GM21723 (cell line): ENCODE measurements around the gene BANP.
"Not testable (repeated sequence)": the region's sequence is repeated elsewhere in the genome, so short reads cannot be mapped to it uniquely, and the experiment has no call there.

Source experiments
- ATAC-seq: cut with Tn5 transposase; IDR thresholded peaks from one replicate; pipeline ENCODE4 v1.9.1; 2021; ENCODE audit warnings: mild to moderate bottlenecking, moderate library complexity; ENCODE audit not compliant: unreplicated experiment

BANP gene

DNA sequence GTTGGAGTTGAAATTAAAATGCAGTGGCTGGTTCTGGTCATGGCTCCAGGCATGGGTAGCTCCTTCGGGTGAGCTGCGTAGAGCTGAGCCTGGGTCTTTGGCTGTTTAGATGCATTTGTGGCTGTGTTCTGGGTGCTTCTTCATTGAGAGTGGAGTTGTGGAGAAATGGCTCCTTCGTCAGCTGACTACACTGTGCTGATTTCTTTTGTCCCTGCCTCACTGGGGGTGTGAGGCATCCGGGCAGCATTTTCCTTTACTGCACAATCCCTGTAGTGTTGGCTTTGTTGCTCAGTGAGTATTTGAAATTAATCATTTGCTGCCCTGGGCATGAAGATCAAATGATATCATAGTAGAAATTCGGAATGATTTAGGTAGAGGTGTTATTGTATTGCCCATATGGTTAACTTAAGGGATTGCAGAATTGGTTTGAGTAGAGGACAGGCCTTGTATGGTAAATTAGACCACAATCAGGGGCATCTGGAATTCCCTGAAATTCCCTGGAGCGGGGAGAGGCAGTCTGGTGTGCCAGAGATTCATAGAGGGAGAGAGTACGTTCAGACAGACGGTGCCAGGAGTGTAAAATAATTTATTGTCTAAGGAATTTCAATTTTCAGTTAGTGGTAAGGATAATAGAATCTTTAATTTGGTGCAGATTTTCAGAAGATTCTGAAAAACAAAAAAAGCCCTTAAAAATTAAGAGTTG is 92.1 kb downstream of the BANP start:
- not testable (repeated sequence) for ATAC-seq

DNA sequence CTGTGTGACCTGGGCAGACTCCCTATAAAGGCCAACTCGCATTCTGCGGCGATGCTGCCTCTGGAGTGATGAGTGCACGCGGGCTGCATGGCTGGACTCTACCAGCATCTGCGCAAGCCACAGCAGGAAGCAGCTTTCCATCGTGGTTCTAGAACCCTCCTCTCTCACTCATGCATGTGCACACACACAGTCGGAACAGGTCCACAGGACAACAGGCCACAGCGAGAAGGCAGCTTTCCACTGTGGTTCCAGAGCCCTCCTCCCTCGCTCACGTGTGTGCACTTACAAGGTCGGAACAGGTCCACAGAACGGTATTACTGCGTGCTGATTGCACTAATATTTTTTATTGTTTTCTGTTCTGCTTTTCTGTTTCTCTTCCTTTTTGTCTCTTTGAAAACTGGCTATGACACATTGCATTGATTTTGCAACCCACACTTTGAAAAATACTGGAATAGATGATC is 92.9 kb downstream of the BANP start:
- peak; percentile 52 for ATAC-seq

DNA sequence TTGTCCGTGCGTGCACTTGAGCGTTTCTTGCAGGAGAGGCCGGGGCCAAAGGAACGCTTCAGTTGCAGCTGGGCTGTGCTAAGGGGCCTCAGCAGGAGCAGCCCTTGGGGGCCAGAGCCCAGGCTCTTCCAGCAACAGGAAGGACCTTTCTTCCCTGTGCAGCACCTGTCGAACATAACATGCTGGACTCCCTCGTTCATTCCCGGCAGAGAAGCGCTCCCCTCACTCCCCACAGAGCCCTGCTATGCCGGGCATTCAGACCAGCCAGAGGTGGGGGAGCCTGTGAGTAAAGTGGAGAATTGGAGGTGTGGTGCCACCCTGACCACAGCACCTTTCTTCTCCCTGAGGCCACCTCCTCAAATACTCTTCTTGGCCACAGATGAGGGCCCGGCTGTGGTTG is 94.1 kb downstream of the BANP start:
- not testable (repeated sequence) for ATAC-seq

DNA sequence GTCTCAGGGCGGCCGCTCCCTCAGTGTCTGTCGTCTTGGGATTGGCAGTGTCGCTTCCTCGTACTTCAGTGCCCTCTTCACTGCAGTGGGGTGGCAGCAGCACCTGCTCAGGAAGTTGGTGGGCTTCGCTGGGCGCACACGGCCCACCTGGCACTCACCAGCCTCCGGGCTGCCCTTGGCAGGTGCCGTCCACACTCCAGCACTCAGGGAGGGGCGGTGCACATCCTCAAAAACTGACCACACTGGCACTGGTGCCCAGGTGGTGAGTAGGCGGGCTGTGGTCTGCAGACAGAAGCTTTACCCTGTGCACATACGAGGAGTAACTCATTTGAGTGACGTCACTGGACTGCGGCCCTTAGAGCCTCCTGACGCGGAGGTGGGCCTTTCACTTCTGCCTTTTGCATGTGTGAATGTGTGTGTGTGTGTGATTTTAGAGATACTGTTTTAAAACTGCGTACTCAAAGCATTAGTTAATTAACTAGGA is 94.6 kb downstream of the BANP start:
- peak; percentile 71 for ATAC-seq

DNA sequence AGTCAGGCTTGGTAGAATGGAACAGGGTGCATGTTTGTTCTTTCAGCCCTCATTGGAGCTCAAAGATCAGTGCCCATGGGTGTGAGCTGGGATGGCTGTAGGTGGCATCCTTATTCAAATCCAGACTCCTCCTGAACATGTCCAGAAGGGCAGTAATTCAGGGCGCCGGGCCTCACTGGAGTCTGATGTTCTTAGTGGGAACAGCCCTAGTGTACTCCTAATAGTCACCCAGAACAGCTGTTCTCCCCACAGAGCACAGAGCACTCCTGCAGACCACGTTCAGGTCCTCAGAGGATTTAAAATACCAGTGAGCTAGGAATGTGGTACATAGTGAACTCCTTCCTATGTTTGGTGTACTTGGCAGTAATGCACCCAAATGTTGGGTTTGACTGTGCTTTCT is 96.2 kb downstream of the BANP start:
- ATAC-seq: no peak

DNA sequence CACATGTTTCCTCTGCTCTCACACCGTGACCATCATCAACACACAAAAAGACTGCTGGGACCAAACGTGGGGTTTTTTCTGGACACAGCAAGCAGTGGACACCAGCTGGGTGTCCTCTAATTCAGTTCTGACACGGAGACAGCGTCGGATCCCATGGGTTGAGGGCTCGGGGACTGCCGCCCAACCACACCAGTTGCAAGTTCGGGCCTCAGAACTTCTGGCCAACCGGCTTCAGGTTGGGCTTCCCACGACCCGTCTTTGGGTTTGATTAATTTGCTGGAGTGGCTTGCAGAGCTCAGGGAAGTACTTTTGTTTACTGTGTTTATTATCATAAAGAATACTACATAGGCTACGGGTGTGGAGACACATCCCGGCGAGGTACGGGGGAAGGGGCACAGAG is 97.8 kb downstream of the BANP start:
- no peak for ATAC-seq

DNA sequence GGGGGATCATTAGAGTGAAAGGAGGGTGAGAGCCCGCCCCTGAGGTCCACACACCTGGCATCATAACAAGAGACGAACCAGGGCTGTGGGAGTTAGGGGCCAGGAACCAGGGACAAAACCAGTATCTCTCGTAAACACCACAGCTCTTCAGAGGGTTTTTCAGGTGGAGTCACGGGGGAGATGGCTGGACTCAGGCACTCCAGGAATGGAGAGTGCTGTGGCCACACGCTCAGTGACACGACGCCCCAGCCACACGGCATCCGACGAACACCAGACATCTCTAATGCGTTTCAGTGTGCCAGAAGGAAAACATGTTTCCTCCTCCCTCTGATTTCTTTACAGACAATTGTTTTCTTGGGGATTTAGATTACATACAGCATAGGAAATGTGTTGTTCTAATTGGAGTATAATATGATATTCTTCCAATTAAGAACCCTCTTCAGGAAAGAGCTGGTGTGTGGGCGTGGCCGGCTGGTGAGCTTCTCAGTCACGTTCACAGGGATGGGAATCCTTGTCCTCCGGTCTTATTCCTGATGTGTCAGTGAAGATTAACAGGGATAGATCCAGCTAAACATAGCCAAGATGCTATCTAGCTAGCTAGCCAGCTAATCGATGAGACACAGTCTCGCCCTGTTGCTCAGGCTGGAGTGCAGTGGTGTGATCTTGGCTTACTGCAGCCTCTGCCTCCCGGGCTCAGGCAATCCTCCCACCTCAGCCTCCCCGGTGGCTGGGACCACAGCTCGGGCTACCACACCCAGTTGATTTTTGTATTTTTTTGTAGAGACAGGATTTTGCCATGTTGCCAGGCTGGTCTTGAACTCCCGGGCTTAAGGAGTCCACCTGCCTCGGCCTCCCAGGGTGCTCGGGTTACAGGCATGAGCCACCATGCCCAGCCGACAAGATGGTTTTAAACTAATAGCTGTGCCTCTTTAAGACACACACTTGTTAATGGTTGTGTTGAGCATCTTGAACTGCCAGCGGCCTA is 98.6 kb downstream of the BANP start:
- no peak for ATAC-seq

DNA sequence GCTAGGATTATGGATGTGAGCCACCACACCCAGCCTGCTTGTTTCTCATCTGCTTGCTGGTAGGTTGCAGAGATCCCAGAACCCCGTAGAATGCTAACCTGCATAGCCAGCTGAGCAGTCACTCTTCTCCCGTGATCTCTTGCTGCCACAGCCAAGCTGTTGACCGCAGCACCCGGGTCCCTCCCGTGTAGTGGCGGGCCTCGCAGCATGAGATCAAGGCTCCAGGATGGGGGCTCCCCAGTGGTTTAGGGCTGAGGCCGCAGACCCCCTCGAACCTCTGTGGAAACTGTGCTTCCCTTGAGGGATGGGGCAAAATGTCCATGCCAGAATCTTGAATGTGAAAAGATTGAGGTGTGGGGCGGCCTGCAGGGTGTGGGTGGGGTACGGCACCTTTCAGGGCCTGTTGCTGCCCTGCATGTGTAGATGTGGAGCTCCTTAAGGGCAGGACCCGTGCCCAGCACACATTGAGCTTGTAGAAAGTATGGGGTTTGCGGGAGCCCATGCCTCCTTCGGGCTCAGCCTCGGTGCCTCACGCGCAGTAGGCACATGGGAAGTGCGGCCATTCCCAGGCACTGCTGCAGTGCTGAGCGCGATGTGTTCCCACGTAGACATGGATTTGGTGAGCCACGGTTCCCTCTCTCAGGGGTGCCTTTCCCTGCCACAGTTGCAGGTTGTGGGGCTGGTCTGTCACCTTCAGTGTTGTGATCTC is 99.9 kb downstream of the BANP start:
- ATAC-seq: no peak

DNA sequence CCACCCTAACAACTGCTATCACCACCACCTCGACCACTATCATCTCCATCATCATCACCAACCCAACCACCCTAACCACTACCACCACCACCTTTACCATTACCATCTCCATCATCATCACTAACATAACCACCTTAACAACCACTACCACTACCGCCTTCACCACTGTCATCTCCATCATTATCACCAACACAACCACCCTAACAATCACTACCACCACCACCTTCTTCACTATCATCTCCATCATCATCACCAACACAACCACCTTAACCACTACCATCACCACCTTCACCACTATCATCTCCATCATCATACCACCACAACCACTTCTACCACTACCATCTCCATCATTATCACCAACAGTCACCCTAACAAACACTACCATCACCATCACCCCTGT is 101.4 kb downstream of the BANP start:
- no peak for ATAC-seq

DNA sequence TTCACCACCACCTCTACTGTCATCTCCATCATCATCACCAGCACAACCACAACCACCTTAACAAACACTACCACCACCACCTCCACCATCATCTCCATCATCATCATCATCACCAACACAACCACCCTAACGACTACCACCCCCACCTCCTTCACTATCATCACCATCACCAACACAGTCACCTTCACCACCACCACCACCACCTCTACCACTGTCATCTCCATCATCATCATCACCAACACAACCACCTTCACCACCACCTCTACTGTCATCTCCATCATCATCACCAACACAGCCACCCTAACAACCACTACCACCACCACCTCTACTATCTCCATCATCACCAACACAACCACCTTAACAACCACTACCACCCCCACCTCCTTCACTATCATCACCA is 102.2 kb downstream of the BANP start:
- not testable (repeated sequence) for ATAC-seq

DNA sequence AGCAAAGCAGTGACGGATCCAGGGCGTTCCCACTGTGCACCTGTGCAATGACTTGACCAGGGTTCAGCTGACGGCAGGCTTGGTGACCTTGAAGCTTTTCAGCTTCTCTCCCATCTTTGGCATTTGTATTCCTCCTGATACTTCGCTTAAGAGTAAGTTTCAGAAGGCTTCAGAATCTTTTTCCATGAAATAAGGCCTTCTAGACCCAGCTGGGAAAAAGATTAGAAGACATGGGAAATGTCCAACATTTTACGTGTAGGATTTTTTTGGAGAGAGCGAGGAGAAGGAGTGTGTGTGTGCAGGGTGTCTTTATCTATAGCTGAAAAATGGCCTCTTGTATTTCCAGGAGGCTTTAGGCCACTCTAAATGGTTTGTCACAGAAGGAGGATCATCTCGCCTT is 104.1 kb downstream of the BANP start:
- no peak for ATAC-seq

DNA sequence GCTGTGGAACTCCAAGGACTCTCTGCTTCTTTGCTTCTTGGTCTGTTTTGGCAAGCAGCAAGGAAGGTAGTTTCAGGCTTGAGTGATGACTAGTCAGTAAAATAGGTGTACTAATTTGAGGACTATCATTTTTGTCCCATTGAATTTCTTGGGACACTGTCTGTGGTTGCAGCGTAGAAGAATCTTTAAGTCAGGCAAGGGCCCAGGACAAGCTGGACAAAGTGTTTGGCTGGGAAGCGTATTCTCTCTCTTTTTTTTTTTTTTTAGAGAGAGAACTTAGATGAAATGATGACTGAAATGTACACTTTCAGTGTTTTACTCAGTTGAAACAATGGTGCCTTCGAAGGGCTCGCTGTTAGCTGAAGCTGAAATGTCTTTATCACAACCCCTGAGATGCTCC is 105.0 kb downstream of the BANP start:
- no peak for ATAC-seq

DNA sequence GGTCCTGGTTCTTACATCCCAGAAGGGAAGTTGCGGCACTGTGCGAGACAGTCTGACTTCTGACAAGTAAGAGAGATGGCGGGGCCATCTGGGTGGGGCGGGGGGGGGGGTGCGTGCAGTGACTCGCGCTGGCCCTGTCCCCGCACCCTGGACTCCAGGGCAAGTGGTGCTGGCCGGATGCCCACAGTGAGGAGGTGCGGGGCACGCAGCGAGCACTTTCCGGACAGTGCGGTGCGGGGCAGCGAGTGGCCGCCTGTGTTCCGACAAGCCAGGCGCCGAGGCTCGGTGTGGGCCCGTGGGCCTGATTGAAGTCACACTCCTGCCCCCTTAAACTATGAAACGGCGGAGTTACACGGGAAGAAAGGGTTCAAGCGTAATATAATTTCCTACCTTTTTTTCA is 106.4 kb downstream of the BANP start:
- ATAC-seq: no peak

DNA sequence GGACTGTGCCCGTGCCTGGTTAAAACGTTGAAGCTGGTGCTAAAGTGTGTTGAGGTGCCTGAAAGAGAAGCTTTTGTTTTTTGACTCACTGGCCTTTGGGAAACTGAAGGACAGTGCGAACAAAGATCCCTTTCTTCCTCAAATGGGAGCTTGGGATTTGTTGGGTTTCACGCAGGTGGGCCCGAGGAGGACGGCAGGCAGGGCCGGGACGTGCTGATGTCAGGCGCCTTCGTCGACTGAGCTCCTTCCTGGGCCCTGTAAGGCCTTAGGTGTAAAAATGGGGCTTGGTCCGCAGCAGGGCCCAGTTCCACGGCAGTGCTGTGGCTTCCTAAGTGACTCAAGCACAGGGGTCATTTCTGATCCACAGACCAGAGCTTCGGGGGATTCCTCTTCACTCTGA is 106.9 kb downstream of the BANP start:
- no peak for ATAC-seq

DNA sequence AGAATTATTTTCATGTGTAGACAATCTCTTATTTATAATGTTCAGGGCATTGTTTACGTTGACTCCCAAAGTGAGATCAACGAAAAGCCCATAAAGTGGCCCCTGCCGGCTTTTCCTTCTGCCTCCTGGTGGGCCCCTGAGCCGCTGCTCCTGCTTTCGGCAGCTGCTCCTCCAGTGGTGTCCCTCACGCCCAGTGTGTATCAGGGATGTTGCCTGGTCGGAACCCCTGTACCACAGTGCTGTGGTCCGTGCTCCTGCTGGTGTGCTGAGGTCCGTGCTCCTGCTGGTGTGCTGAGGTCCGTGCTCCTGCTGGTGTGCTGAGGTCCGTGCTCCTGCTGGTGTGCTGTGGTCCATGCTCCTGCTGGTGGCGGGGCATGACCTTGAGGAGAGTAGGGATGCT is 107.6 kb downstream of the BANP start:
- no peak for ATAC-seq

DNA sequence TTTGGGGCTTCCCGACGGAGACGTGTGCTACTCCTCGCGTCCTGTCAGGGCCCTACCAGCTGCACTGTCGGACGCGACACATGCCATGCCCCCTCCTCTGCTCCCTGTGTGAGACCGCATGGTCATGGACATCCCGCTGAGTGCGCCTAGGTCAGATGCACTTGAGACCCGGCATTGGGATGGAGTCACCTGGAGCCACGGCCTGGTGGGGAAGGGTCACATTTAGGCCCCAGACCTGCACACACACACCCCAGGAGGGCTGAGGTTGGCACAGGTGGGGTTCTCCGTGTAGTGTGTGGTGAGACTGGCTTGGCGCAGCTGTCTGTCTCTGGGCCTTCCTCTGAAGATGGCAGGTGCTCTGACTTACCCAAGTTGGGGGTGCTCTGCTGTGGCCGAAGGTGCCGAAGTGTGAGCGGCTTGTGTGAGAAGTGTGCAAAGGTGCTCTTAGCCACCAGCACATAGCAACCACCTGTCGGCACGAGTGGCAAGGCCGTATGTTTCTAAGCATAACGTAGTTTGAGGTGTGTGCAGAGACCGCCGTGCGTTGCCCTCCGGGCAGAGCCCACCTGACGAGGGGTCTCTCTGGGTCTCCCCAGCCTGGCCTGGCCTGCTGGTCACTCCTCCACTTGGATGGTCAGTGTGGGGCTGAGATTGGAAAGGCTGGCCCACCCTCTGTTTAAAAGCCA is 108.6 kb downstream of the BANP start:
- no peak for ATAC-seq

DNA sequence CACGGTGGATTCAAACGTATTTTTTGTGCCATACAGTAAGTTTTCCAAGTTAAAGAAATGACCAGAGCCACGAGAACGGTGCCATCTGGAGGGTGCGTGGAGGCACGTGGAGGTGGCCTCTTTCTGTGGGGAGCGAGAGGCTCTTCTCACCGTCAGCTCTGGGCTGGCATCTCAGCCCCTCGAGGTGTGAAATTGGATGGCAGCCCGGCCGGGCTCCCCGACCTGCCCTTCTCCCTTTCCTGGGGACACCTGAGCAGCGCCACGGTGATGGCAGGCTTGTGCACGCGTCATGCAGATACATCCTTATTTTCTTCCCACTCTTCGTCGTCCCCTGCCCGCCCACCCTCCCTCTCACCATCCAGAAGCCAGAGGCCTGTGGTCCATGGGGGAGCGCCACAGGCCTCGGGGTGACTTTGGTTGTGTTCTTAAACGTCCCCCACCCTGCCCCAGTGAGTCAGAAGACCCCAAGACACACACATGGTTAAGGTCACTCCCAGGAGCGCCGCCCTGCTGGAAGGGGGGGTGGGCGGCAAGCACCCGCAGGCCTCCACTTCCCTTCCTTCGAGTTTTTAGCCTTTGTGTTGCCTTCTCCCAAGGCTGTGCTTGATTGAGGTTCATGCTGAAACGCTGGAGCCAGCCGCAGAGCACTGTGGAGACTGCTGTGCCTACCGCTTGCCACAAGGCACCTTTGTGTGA is 109.4 kb downstream of the BANP start:
- ATAC-seq: no peak

DNA sequence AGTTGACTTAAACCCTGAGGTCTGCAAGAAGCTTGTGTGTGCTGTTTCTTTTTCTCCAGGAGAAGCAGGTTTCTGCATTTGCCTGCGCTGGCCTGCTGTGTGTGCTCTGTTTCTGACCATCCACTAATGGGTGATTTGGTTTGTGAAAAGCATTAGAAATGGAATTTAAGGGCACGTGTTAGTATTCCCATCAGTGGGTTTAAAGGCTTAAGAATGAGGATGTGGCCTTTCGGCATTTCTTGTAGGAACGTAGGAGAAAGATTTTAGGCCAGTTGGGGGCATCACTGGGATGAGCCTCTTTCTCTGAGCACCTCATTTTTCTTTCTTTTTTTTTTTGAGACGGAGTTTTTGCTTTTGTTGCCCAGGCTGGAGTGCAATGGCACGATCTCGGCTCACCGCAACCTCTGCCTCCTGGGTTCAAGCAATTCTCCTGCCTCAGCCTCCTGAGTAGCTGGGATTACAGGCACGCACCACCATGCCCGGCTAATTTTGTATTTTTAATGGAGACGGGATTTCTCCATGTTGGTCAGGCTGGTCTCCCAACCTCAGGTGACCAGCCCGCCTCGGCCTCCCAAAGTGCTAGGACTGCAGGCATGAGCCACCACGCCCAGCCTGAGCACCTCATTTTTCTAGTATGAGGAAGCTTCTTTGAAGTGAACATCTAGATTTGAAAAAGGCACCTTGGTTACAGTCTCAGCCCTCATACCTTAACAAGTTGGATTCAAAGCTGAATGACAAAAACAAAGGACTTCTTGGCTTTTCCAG is 110.3 kb downstream of the BANP start:
- ATAC-seq: no peak
